NOMO-1 treated with DMSO at 0.1 percent for 48 hours (cell line): ENCODE data around the gene KRTAP10-3.

ENCODE experiments used
- DNase-seq: peaks from one replicate; lab custom pipeline; 2025; ENCODE audit not compliant: unreplicated experiment; lab: John Stamatoyannopoulos, UW

Gene KRTAP10-3

GRCh38 chr21:44530903-44531605, 27.5 kb downstream of the KRTAP10-3 start:
- no peak for DNase-seq

GRCh38 chr21:44530221-44530902, 28.2 kb downstream of the KRTAP10-3 start:
- DNase-seq, result no peak

- no peak for DNase-seq
Observed at GRCh38 chr21:44529503-44530125, 29.0 kb downstream of the KRTAP10-3 start.

- no peak for DNase-seq
Observed at GRCh38 chr21:44529011-44529421, 29.6 kb downstream of the KRTAP10-3 start.

GRCh38 chr21:44528634-44528995, 30.0 kb downstream of the KRTAP10-3 start:
- no peak for DNase-seq

GRCh38 chr21:44527983-44528633, 30.5 kb downstream of the KRTAP10-3 start:
- DNase-seq, result no peak

- no peak for DNase-seq
Observed at GRCh38 chr21:44527156-44527982, 31.2 kb downstream of the KRTAP10-3 start.

- no peak for DNase-seq
Observed at GRCh38 chr21:44526096-44526997, 32.2 kb downstream of the KRTAP10-3 start.

- no peak for DNase-seq
Observed at GRCh38 chr21:44525391-44526095, 33.1 kb downstream of the KRTAP10-3 start.

GRCh38 chr21:44524414-44525371, 33.9 kb downstream of the KRTAP10-3 start:
- no peak for DNase-seq

GRCh38 chr21:44523567-44524413, 34.8 kb downstream of the KRTAP10-3 start:
- DNase-seq, result no peak

- DNase-seq, result no peak
Observed at GRCh38 chr21:44522753-44523204, 35.8 kb downstream of the KRTAP10-3 start.

GRCh38 chr21:44521928-44522752, 36.5 kb downstream of the KRTAP10-3 start:
- no peak for DNase-seq

GRCh38 chr21:44521301-44521927, 37.2 kb downstream of the KRTAP10-3 start:
- no peak for DNase-seq
